Ishikawa (cell line): ENCODE results near the gene TXLNG.

Experiments
- CEBPB ChIP-seq: IDR thresholded peaks from 2 replicates; pipeline ENCODE4 v1.6.1; 2012
- CREB1 ChIP-seq: IDR thresholded peaks from 2 replicates; pipeline ENCODE4 v1.6.1; 2012; ENCODE audit warnings: low read depth
- EGR1 ChIP-seq: IDR thresholded peaks from 2 replicates; pipeline ENCODE4 v1.6.1; 2012
- EP300 ChIP-seq: IDR thresholded peaks from 2 replicates; pipeline ENCODE4 v1.6.1; 2012; ENCODE audit warnings: borderline replicate concordance
- RAD21 ChIP-seq: IDR thresholded peaks from 2 replicates; pipeline ENCODE4 v1.6.1; 2012; ENCODE audit warnings: low read depth
- TAF1 ChIP-seq: IDR thresholded peaks from 2 replicates; pipeline ENCODE4 v1.6.1; 2012; ENCODE audit warnings: low read depth, mild to moderate bottlenecking
- YY1 ChIP-seq: IDR thresholded peaks from 2 replicates; pipeline ENCODE4 v1.6.1; 2012; ENCODE audit warnings: low read depth
- ZBTB7A ChIP-seq: IDR thresholded peaks from 2 replicates; pipeline ENCODE4 v1.6.1; 2012; ENCODE audit warnings: low read depth
- TF ChIP-seq, protein P1 (sequence below): IDR thresholded peaks from 2 replicates; pipeline ENCODE4 v1.6.1; 2012; ENCODE audit warnings: low read depth, mild to moderate bottlenecking

DNA sequence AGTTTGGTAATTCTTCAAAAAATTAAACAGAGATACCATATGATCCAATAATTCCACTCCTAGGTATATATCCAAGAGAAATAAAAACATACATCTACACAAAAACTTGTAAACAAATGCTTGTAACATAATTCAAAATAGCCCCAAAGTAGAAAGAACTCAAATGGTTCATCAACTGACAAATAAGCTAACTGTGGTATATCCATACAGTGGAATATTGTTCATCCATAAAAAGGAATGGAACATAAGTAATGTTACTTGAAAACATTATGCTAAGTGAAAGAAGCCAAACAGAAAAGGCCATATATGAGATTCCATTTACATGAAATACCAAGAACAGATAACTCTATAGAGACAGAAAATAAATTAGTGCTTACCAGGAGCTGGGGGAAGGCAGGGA is 70.5 kb downstream of the TXLNG start:
- TF ChIP-seq RAD21 (no peak), EGR1 (no peak), YY1 (no peak), EP300 (no peak), CEBPB (no peak), ZBTB7A (no peak), CREB1 (no peak), TAF1 (no peak)
- TF ChIP-seq, protein P1, sequence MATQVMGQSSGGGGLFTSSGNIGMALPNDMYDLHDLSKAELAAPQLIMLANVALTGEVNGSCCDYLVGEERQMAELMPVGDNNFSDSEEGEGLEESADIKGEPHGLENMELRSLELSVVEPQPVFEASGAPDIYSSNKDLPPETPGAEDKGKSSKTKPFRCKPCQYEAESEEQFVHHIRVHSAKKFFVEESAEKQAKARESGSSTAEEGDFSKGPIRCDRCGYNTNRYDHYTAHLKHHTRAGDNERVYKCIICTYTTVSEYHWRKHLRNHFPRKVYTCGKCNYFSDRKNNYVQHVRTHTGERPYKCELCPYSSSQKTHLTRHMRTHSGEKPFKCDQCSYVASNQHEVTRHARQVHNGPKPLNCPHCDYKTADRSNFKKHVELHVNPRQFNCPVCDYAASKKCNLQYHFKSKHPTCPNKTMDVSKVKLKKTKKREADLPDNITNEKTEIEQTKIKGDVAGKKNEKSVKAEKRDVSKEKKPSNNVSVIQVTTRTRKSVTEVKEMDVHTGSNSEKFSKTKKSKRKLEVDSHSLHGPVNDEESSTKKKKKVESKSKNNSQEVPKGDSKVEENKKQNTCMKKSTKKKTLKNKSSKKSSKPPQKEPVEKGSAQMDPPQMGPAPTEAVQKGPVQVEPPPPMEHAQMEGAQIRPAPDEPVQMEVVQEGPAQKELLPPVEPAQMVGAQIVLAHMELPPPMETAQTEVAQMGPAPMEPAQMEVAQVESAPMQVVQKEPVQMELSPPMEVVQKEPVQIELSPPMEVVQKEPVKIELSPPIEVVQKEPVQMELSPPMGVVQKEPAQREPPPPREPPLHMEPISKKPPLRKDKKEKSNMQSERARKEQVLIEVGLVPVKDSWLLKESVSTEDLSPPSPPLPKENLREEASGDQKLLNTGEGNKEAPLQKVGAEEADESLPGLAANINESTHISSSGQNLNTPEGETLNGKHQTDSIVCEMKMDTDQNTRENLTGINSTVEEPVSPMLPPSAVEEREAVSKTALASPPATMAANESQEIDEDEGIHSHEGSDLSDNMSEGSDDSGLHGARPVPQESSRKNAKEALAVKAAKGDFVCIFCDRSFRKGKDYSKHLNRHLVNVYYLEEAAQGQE = no peak
